HepG2 (cell line): Measurements from ENCODE around the gene LDLRAD4. TPM values are rescaled to one million over a fixed set of nuclear protein-coding genes. Genes with fewer than 3 reads are reported as not detected.

ENCODE experiments used
- ATAC-seq: fragments of 200-7000 bp; cut with Tn5 transposase; 3 replicates; pipeline ENCODE4 v1.9.1; 2020; ENCODE audit warnings: mild to moderate bottlenecking, moderate library complexity
- BruUV-seq: library from RNA; stranded (reverse); fragments of 400-500 nt; replicated peaks from 2 replicates; lab custom pipeline; 2021; lab: Mats Ljungman, UMichigan
- CTCF ChIA-PET: fragments of 300-600 bp; formaldehyde crosslinking; extraction: SDS; loops from one replicate; lab custom pipeline; 2021; ENCODE audit warnings: low total read pairs, inconsistent platforms, low intra/inter-chr PET ratio; lab: Yijun Ruan, JAX
- POLR2A ChIA-PET: fragments of 350-600 bp; sonication (Branson Sonifier 250); formaldehyde crosslinking; loops from one replicate; lab custom pipeline; 2020; ENCODE audit warnings: antibody characterized with exemption, inconsistent platforms; lab: Yijun Ruan, JAX
- DNase-seq: peaks from one replicate; pipeline ENCODE4 v3.0.0-alpha.2; 2015; ENCODE audit warnings: low spot score
- FAIRE-seq: peaks from 3 replicates; lab custom pipeline; 2011; peaks lifted over from hg19 to GRCh38; lab: Jason Lieb, UNC
- H2AFZ ChIP-seq: one replicate; pipeline ENCODE4 v1.6.1; 2011; ENCODE audit warnings: low read length, inconsistent platforms
- H3K27ac ChIP-seq: fragments of 300-600 bp; 3 replicates; pipeline ENCODE4 v1.8.0; 2011; ENCODE audit warnings: mixed run types, mild to moderate bottlenecking, mixed read lengths, low read length, inconsistent platforms; ENCODE audit not compliant: insufficient read depth; ENCODE audit errors: extremely low read length
- H3K27me3 ChIP-seq, 2 experiments: fragments of 200-600 bp in 1 of 2; 2 replicates in 1 of 2; 3 replicates in 1 of 2; pipeline versions ENCODE4 v1.6.0 to v1.8.0; 2011; ENCODE audit warnings: low read length in 2 of 2, mild to moderate bottlenecking in 2 of 2, moderate library complexity in 2 of 2, inconsistent platforms in 1 of 2; ENCODE audit not compliant: insufficient read depth in 2 of 2, control insufficient read depth in 1 of 2
- H3K36me3 ChIP-seq, 2 experiments: fragments of 200-600 bp in 1 of 2; replicated peaks in 1 of 2; 2 replicates in 1 of 2; 3 replicates in 1 of 2; pipeline versions ENCODE4 v1.5.1 to v1.8.0; 2011; ENCODE audit warnings: low read length in 2 of 2, inconsistent platforms in 1 of 2; ENCODE audit not compliant: insufficient read depth in 2 of 2, control insufficient read depth in 1 of 2
- H3K4me1 ChIP-seq: 2 replicates; pipeline ENCODE4 v1.5.1; 2012; ENCODE audit warnings: low read length, inconsistent platforms; ENCODE audit not compliant: insufficient read depth
- H3K4me2 ChIP-seq: 2 replicates; pipeline ENCODE4 v1.6.0; 2011; ENCODE audit warnings: low read depth, low read length, inconsistent platforms
- H3K4me3 ChIP-seq, 3 experiments: fragments of 200-600 bp in 1 of 3; sonication (generic), shearing (Covaris generic) in 1 of 3; replicated peaks in 1 of 3; 2 replicates each; pipeline ENCODE4 v1.5.1; 2011 to 2016; ENCODE audit warnings: low read length in 3 of 3, inconsistent platforms in 2 of 3, low read depth in 2 of 3, mild to moderate bottlenecking in 2 of 3, control low read depth in 1 of 3, mixed read lengths in 1 of 3; ENCODE audit not compliant: insufficient read depth in 1 of 3
- H3K79me2 ChIP-seq: one replicate; pipeline ENCODE4 v1.6.1; 2011; ENCODE audit warnings: low read length, inconsistent platforms; ENCODE audit not compliant: insufficient read depth
- H3K9ac ChIP-seq: 2 replicates; pipeline ENCODE4 v1.6.0; 2011; ENCODE audit warnings: mild to moderate bottlenecking, low read depth, low read length, inconsistent platforms; ENCODE audit not compliant: insufficient read depth
- H3K9me3 ChIP-seq: 2 replicates; pipeline ENCODE4 v1.5.1; 2012; ENCODE audit warnings: mild to moderate bottlenecking, low read length
- H4K20me1 ChIP-seq: 2 replicates; pipeline ENCODE4 v1.6.0; 2011; ENCODE audit warnings: inconsistent platforms, mild to moderate bottlenecking, low read length, moderate library complexity; ENCODE audit not compliant: insufficient read depth
- CREB3 ChIP-seq: sonication (generic); formaldehyde crosslinking; IDR thresholded peaks from 2 replicates; pipeline ENCODE4 v1.5.0; 2020; ENCODE audit warnings: missing genetic modification reagents
- EED ChIP-seq: sonication (generic); formaldehyde crosslinking; IDR thresholded peaks from 2 replicates; pipeline ENCODE4 v1.5.0; 2020; ENCODE audit warnings: mild to moderate bottlenecking, missing genetic modification reagents
- HNF4A ChIP-seq: sonication (generic); formaldehyde crosslinking; IDR thresholded peaks from 2 replicates; pipeline ENCODE4 v1.4.0; 2020; ENCODE audit warnings: missing genetic modification reagents
- MIER3 ChIP-seq: IDR thresholded peaks from 2 replicates; pipeline ENCODE4 v1.6.1; 2016; ENCODE audit warnings: missing compliant biosample characterization, borderline replicate concordance
- MTF2 ChIP-seq: sonication (generic); formaldehyde crosslinking; IDR thresholded peaks from 2 replicates; pipeline ENCODE4 v1.5.0; 2020; ENCODE audit warnings: missing genetic modification reagents, borderline replicate concordance
- MZF1 ChIP-seq: sonication (generic); formaldehyde crosslinking; IDR thresholded peaks from 2 replicates; pipeline ENCODE4 v1.8.1; 2023; ENCODE audit warnings: mild to moderate bottlenecking, missing genetic modification reagents, borderline replicate concordance
- NKX3-1 ChIP-seq: sonication (generic); formaldehyde crosslinking; IDR thresholded peaks from 2 replicates; pipeline ENCODE4 v1.5.0; 2020; ENCODE audit warnings: missing genetic modification reagents
- RFX5 ChIP-seq: IDR thresholded peaks from 2 replicates; pipeline ENCODE4 v1.6.1; 2011; ENCODE audit warnings: low read depth, low read length, improper control_type of control experiment
- SATB2 ChIP-seq: sonication (generic); formaldehyde crosslinking; IDR thresholded peaks from 2 replicates; pipeline ENCODE4 v1.5.0; 2020; ENCODE audit warnings: missing genetic modification reagents
- SKI ChIP-seq: fragments of 450-650 bp; IDR thresholded peaks from one replicate; pipeline ENCODE4 v1.6.1; 2018; ENCODE audit warnings: mild to moderate bottlenecking; ENCODE audit not compliant: partially characterized antibody
- SNAI1 ChIP-seq: sonication (generic); formaldehyde crosslinking; IDR thresholded peaks from 2 replicates; pipeline ENCODE4 v1.5.0; 2020; ENCODE audit warnings: mild to moderate bottlenecking, missing genetic modification reagents, borderline replicate concordance
- SOX5 ChIP-seq: IDR thresholded peaks from 2 replicates; pipeline ENCODE4 v1.6.1; 2016; ENCODE audit warnings: borderline replicate concordance
- ZSCAN21 ChIP-seq: sonication (generic); formaldehyde crosslinking; IDR thresholded peaks from 2 replicates; pipeline ENCODE4 v1.8.0; 2022; ENCODE audit warnings: mild to moderate bottlenecking, missing genetic modification reagents, moderate library complexity, borderline replicate concordance
- ZUFSP ChIP-seq: sonication (generic); formaldehyde crosslinking; IDR thresholded peaks from 2 replicates; pipeline ENCODE4 v1.9.0; 2021; ENCODE audit warnings: missing genetic modification reagents, mild to moderate bottlenecking, borderline replicate concordance
- WGBS: methylation state at CpG from one replicate; pipeline ENCODE4 v1.1.6; 2017; ENCODE audit warnings: low lambda C conversion rate; 5-methylcytosine and 5-hydroxymethylcytosine counted together
- in situ Hi-C: cut with HindIII; loops from 2 replicates; pipeline ENCODE4 v1.10.0; 2017; ENCODE audit warnings: low pct_unique_long_range_greater_than_20kb; ENCODE audit not compliant: extremely low pct_ligation_motif_present
- intact Hi-C: fragments of 100-400 bp; cut with micrococcal nuclease; formaldehyde crosslinking; loops from one replicate; pipeline ENCODE4 v1.10.0; 2022; ENCODE audit not compliant: unreplicated experiment
- polyA plus RNA-seq, 8 experiments: library from polyadenylated mRNA; depleted of rRNA in 3 of 8; stranded (reverse) in 7 of 8; unstranded in 1 of 8; fragments of >200 nt; fragmentation: Illumina TruSeq in 4 of 8; extraction: Trizol in 4 of 8; gene quantifications; 2 replicates each; pipeline versions ENCODE4 v1.2.1 to v1.2.3, GENCODE V29; 2011 to 2016; ENCODE audit warnings: low read depth in 4 of 8, missing spikeins in 1 of 8, mixed read lengths in 1 of 8; ENCODE audit not compliant: insufficient read depth in 1 of 8
- total RNA-seq, 5 experiments: library from RNA; depleted of rRNA; stranded (reverse); fragments of >200 nt; fragmentation: Illumina TruSeq; extraction: Trizol; gene quantifications; 2 replicates each; pipeline ENCODE4 v1.2.3, GENCODE V29; 2016; ENCODE audit warnings: low read depth in 1 of 5
- TF ChIP-seq, protein P1 (sequence below), 2 experiments: sonication (generic) in 1 of 2; formaldehyde crosslinking in 1 of 2; IDR thresholded peaks; 2 replicates each; pipeline versions ENCODE4 v1.6.1 to v1.9.0; 2014 to 2022; ENCODE audit warnings: antibody characterized with exemption in 1 of 2, borderline replicate concordance in 1 of 2, inconsistent platforms in 1 of 2, low read depth in 1 of 2, missing genetic modification reagents in 1 of 2
- TF ChIP-seq, protein P2 (sequence below): sonication (generic); formaldehyde crosslinking; IDR thresholded peaks from 2 replicates; pipeline ENCODE4 v1.8.0; 2023; ENCODE audit warnings: mild to moderate bottlenecking, missing genetic modification reagents

Gene LDLRAD4
- total and polyA plus RNA-seq, 2 of the 13 experiments (the other 11 are each of a cell fraction or from before 2014, with no cell fraction given): 13.6 to 20.9 TPM

DNA sequence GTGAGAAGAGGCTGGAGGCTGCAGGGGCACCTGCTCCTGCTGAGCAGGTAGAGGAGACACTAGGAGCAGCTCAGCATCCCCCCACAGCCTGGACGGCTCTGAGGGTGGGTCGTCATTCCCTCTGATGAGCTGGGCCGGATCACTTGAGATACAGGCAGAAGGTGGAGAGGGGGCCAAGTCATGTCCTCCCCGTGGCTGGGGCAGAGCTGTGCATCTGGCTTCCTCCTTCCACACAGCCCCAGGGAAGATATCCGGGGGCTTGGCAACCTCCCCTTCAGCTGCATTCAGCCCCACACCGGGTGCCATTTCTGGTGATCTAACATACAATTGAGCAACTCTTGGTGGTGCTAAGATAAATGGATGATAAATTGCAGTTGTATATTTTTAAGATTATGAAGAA lies 236.9 kb downstream of the LDLRAD4 start:
- Histone ChIP-seq H2AFZ (no peak overlapping the region), H3K36me3 (no peaks in the 10 kb centered on the region), H3K9me3 (no peaks in the 10 kb centered on the region), H4K20me1 (peaks cover 3% of the 10 kb centered on the region; the same call in 1 of the 2 replicates), H3K4me3 (no peak overlapping the region), H3K27ac (no peak overlapping the region), H3K9ac (no peak overlapping the region), H3K4me2 (no peak overlapping the region), H3K79me2 (no peaks in the 10 kb centered on the region), H3K27me3 (no peaks in the 10 kb centered on the region), H3K4me1 (peaks cover 10% of the 10 kb centered on the region; the same call in 1 of the 2 replicates)
- DNase-seq (no peak), ATAC-seq (no peak), FAIRE-seq (no peak)
- POLR2A ChIA-PET: no interaction called here
- CTCF ChIA-PET: no interaction called here
- WGBS: 71% methylated on average over 3 of the region's 6 CpGs
- intact Hi-C loops: no loop called here
- no TSS peak for BruUV-seq
- in situ Hi-C loops: no loop called here
- TF ChIP-seq, protein P1, sequence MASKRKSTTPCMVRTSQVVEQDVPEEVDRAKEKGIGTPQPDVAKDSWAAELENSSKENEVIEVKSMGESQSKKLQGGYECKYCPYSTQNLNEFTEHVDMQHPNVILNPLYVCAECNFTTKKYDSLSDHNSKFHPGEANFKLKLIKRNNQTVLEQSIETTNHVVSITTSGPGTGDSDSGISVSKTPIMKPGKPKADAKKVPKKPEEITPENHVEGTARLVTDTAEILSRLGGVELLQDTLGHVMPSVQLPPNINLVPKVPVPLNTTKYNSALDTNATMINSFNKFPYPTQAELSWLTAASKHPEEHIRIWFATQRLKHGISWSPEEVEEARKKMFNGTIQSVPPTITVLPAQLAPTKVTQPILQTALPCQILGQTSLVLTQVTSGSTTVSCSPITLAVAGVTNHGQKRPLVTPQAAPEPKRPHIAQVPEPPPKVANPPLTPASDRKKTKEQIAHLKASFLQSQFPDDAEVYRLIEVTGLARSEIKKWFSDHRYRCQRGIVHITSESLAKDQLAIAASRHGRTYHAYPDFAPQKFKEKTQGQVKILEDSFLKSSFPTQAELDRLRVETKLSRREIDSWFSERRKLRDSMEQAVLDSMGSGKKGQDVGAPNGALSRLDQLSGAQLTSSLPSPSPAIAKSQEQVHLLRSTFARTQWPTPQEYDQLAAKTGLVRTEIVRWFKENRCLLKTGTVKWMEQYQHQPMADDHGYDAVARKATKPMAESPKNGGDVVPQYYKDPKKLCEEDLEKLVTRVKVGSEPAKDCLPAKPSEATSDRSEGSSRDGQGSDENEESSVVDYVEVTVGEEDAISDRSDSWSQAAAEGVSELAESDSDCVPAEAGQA (IDR thresholded peaks at IDR 0.05; ENCODE audit: low read depth): no peak
- TF ChIP-seq, protein P1 (CRISPR knock-in tag; IDR thresholded peaks at IDR 0.05; ENCODE audit: borderline replicate concordance): no peak
- no peak for TF ChIP-seq ZUFSP
- no peak for TF ChIP-seq SOX5 (CRISPR knock-in tag)
- no peak for TF ChIP-seq EED
- TF ChIP-seq MTF2 (CRISPR knock-in tag): no peak
- TF ChIP-seq RFX5: no peak
- no peak for TF ChIP-seq SNAI1 (CRISPR knock-in tag)
- TF ChIP-seq CREB3 (CRISPR knock-in tag): no peak
- no peak for TF ChIP-seq NKX3-1 (CRISPR knock-in tag)
- no peak for TF ChIP-seq SKI
- no peak for TF ChIP-seq ZSCAN21 (CRISPR knock-in tag)
- TF ChIP-seq MIER3 (CRISPR knock-in tag): no peak
- no peak for TF ChIP-seq SATB2 (CRISPR knock-in tag)
- TF ChIP-seq HNF4A (CRISPR knock-in tag): no peak
- TF ChIP-seq, protein P2, sequence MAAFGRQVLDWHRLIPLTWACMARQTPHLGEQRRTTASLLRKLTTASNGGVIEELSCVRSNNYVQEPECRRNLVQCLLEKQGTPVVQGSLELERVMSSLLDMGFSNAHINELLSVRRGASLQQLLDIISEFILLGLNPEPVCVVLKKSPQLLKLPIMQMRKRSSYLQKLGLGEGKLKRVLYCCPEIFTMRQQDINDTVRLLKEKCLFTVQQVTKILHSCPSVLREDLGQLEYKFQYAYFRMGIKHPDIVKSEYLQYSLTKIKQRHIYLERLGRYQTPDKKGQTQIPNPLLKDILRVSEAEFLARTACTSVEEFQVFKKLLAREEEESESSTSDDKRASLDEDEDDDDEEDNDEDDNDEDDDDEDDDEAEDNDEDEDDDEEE (CRISPR knock-in tag): no peak
- no peak for TF ChIP-seq MZF1 (CRISPR knock-in tag)
